ENCODE measurements around the gene GASK1A. TPM values are rescaled to one million over a fixed set of nuclear protein-coding genes. Genes with fewer than 3 reads are reported as not detected.

The GASK1A gene
- total and polyA plus RNA-seq, 10 of the 15 experiments (the other 5 are each of a cell fraction or from before 2014, with no cell fraction given), result 0.18 TPM; not detected in 9

GRCh38 chr3:43025423-43025822 is 46.3 kb downstream of the GASK1A start:
- Histone ChIP-seq H3K27ac (ENCODE audit: control insufficient read depth, insufficient read depth) (no peak overlapping the region), H4K20me1 (ENCODE audit: control insufficient read depth, insufficient read depth) (no peaks in the 10 kb centered on the region), H3K4me2 (ENCODE audit: control insufficient read depth, insufficient read depth) (no peak overlapping the region), H3K9ac (ENCODE audit: control insufficient read depth, insufficient read depth, low read length) (no peak overlapping the region), H3K27me3 (replicated peaks in 1 of 2; ENCODE audit: control insufficient read depth in 2 of 2, insufficient read depth in 2 of 2, low read length in 1 of 2) (no peaks in the 10 kb centered on the region), H3K79me2 (ENCODE audit: control insufficient read depth, insufficient read depth, low read length) (no peaks in the 10 kb centered on the region), H3K9me3 (replicated peaks; ENCODE audit: control insufficient read depth, insufficient read depth, low read length) (no peaks in the 10 kb centered on the region; the same call in 2 of the 3 replicates), H2AFZ (ENCODE audit: control insufficient read depth, low read depth, low read length) (no peak overlapping the region), H3K4me1 (ENCODE audit: control insufficient read depth, insufficient read depth, low read length) (no peaks in the 10 kb centered on the region), H3K36me3 (ENCODE audit: control insufficient read depth in 2 of 2, insufficient read depth in 2 of 2, low read length in 1 of 2) (no peaks in the 10 kb centered on the region), H3K4me3 (no peak overlapping the region)
- FAIRE-seq, result no peak
- CTCF ChIA-PET, result interaction anchor here (1.2 kb wide), 1 partner anchor 14 kb away, joined by 3 read pairs; no protein-coding TSS in a partner anchor
- intact Hi-C loops (cut with micrococcal nuclease; ENCODE audit: unreplicated experiment), result no loop called here
- no peak for ATAC-seq
- 23% methylated on average over 5 of the region's 5 CpGs for WGBS (ENCODE audit: insufficient coverage, insufficient replicate concordance, low lambda C conversion rate, missing lambda C conversion rate)
- POLR2A ChIA-PET, result no interaction called here
- no TSS peak for BruUV-seq (replicated peaks)
- in situ Hi-C loops (cut with MboI), result no loop called here
- SMC1A ChIA-PET (ENCODE audit: uncharacterized antibody, unreplicated experiment), result no interaction called here
- RAD21 ChIA-PET (ENCODE audit: unreplicated experiment), result no interaction called here
- DNase-seq (ENCODE audit: low read depth, low spot score), result no peak
- TF ChIP-seq BCLAF1 (IDR thresholded peaks at IDR 0.05), result no peak
- TF ChIP-seq NRF1 (conservative IDR thresholded peaks at IDR 0.05; ENCODE audit: low read depth, low read length), result no peak
- TF ChIP-seq EED (IDR thresholded peaks at IDR 0.05; ENCODE audit: low read depth), result no peak
- no peak for TF ChIP-seq E2F4 (IDR thresholded peaks at IDR 0.05; ENCODE audit: low read depth, low read length)
- no peak for TF ChIP-seq ZBED1 (IDR thresholded peaks at IDR 0.05; ENCODE audit: borderline replicate concordance)
- no peak for TF ChIP-seq PRDM15 (CRISPR knock-in tag; IDR thresholded peaks at IDR 0.05)
- TF ChIP-seq ZBTB40 (IDR thresholded peaks at IDR 0.05; ENCODE audit: borderline replicate concordance), result no peak
- no peak for TF ChIP-seq NFYB (IDR thresholded peaks at IDR 0.05; ENCODE audit: insufficient read depth, low read depth, low read length)

All from GM12878 (cell line).